RWPE2 (cell line): ENCODE results near the gene MYO5B.

Experiments
- ATAC-seq: fragments of 200-7000 bp; cut with Tn5 transposase; 3 replicates; pipeline ENCODE4 v1.9.1; 2021; ENCODE audit warnings: low read depth
- DNase-seq: peaks from one replicate; pipeline ENCODE4 v3.0.0-alpha.2; 2020; ENCODE audit warnings: low spot score
- H3K27ac ChIP-seq: fragments of 450-650 bp; 2 replicates; pipeline ENCODE4 v1.5.1; 2017; ENCODE audit warnings: mild to moderate bottlenecking; ENCODE audit not compliant: poor library complexity, severe bottlenecking
- H3K27me3 ChIP-seq: fragments of 250-450 bp; sonication (Bioruptor Pico); 2 replicates; pipeline ENCODE4 v1.5.1; 2021; ENCODE audit warnings: mild to moderate bottlenecking, moderate library complexity; ENCODE audit not compliant: insufficient read depth, poor library complexity, severe bottlenecking
- H3K36me3 ChIP-seq: fragments of 250-450 bp; sonication (Bioruptor Pico); 2 replicates; pipeline ENCODE4 v1.5.1; 2020; ENCODE audit warnings: low read depth, mild to moderate bottlenecking, moderate library complexity
- H3K4me1 ChIP-seq: fragments of 250-450 bp; sonication (Bioruptor Pico); 2 replicates; pipeline ENCODE4 v1.5.1; 2021; ENCODE audit warnings: mild to moderate bottlenecking, moderate library complexity; ENCODE audit not compliant: insufficient read depth, poor library complexity, severe bottlenecking
- H3K4me3 ChIP-seq: fragments of 250-450 bp; sonication (Bioruptor Pico); 2 replicates; pipeline ENCODE4 v1.5.1; 2021; ENCODE audit warnings: mild to moderate bottlenecking, moderate library complexity; ENCODE audit not compliant: severe bottlenecking
- H3K9me3 ChIP-seq: fragments of 250-450 bp; sonication (Bioruptor Pico); 2 replicates; pipeline ENCODE4 v1.5.1; 2021; ENCODE audit warnings: mild to moderate bottlenecking, moderate library complexity; ENCODE audit not compliant: severe bottlenecking
- TF ChIP-seq, protein P1 (sequence below): fragments of 450-650 bp; IDR thresholded peaks from one replicate; pipeline ENCODE4 v1.5.1; 2017; ENCODE audit warnings: mild to moderate bottlenecking, moderate library complexity; ENCODE audit not compliant: poor library complexity, severe bottlenecking

Gene MYO5B

DNA sequence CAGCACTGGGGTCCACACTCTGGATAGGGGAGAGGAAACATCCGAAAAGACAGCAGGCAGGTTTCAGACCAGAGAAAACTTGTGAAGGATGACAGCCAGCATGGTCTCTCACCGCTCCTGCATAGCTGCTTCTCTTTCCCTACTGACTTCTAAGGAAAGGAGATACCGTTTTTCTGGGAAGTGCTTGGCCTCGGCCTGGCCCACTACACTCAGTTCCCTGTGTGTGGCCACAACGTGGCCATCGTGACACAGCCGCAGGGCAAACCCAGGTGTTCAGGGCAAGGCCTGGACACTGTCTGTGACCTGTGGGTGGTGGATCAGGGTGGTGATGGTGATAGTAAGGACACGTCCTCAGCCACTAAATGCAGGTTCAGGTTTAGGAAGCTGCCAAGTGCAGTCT is 347.4 kb downstream of the MYO5B start:
- H3K4me3 ChIP-seq, result no peak overlapping the region
- no peaks in the 10 kb centered on the region for H3K9me3 ChIP-seq
- no peaks in the 10 kb centered on the region for H3K27me3 ChIP-seq
- peaks cover 20% of the 10 kb centered on the region for H3K4me1 ChIP-seq
- TF ChIP-seq, protein P1, sequence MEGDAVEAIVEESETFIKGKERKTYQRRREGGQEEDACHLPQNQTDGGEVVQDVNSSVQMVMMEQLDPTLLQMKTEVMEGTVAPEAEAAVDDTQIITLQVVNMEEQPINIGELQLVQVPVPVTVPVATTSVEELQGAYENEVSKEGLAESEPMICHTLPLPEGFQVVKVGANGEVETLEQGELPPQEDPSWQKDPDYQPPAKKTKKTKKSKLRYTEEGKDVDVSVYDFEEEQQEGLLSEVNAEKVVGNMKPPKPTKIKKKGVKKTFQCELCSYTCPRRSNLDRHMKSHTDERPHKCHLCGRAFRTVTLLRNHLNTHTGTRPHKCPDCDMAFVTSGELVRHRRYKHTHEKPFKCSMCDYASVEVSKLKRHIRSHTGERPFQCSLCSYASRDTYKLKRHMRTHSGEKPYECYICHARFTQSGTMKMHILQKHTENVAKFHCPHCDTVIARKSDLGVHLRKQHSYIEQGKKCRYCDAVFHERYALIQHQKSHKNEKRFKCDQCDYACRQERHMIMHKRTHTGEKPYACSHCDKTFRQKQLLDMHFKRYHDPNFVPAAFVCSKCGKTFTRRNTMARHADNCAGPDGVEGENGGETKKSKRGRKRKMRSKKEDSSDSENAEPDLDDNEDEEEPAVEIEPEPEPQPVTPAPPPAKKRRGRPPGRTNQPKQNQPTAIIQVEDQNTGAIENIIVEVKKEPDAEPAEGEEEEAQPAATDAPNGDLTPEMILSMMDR, result no peak
- no peak overlapping the region for H3K27ac ChIP-seq
- H3K36me3 ChIP-seq, result no peaks in the 10 kb centered on the region
- DNase-seq, result no peak
- no peak for ATAC-seq

DNA sequence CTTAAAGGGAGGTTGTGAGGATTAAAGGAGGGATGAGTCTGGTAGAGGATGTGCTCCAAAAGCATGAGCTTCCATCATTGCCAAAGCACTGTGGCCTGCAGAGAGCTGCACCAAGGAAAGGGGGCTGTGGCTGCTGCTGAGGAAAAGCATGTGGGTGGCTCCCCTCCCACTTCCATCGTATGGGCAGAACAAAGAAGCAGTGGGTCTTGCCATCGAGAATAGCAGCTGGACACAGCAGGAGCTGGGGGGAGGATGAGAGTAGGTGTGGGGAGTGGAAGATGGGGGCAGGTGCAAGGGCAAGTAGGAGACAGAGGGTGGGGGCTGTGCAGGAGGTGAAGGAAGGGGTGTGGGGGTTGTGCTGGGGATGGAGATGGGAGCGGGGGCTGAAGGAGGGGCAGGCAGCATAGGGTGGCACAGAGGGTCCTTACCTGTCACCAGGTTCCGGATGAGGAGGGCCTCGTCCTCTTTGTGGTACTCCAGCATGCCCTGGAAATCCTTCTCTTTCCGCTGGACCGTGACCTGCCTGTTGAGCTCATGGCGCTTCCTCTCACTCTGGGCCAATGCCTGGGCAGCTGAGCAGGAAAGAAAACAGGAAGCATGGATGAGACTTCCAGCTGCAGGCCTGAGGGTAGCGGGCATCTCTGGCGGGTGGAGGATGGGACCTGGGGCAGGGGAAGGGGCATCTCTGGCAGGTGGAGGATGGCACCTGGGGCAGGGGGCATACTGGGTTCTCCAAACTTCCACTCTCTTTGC is 348.1 kb downstream of the MYO5B start:
- Histone ChIP-seq H3K27ac (no peak overlapping the region), H3K9me3 (no peaks in the 10 kb centered on the region), H3K27me3 (no peaks in the 10 kb centered on the region), H3K4me1 (peaks cover 20% of the 10 kb centered on the region), H3K4me3 (no peak overlapping the region), H3K36me3 (no peaks in the 10 kb centered on the region)
- ATAC-seq (no peak), DNase-seq (no peak)
- TF ChIP-seq, protein P1, result no peak

DNA sequence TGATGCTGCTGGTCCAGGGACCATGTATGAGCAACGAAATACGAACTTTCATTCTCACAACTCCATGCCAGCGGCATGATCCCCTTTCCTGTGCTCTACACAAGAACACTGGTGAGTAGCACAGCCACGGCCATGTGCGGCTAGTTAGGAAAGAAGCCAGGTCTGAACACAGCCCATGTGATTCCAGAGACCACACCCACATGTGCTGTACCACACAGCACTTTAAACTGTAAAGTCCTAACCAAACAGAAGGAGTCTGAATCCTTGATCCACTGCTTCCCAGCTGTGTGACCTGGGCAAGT is 348.6 kb downstream of the MYO5B start:
- no peaks in the 10 kb centered on the region for H3K9me3 ChIP-seq
- DNase-seq (no peak), ATAC-seq (no peak)
- H3K36me3 ChIP-seq, result no peaks in the 10 kb centered on the region
- peaks cover 20% of the 10 kb centered on the region for H3K4me1 ChIP-seq
- H3K4me3 ChIP-seq, result no peak overlapping the region
- no peaks in the 10 kb centered on the region for H3K27me3 ChIP-seq
- H3K27ac ChIP-seq, result no peak overlapping the region
- TF ChIP-seq, protein P1, result no peak

DNA sequence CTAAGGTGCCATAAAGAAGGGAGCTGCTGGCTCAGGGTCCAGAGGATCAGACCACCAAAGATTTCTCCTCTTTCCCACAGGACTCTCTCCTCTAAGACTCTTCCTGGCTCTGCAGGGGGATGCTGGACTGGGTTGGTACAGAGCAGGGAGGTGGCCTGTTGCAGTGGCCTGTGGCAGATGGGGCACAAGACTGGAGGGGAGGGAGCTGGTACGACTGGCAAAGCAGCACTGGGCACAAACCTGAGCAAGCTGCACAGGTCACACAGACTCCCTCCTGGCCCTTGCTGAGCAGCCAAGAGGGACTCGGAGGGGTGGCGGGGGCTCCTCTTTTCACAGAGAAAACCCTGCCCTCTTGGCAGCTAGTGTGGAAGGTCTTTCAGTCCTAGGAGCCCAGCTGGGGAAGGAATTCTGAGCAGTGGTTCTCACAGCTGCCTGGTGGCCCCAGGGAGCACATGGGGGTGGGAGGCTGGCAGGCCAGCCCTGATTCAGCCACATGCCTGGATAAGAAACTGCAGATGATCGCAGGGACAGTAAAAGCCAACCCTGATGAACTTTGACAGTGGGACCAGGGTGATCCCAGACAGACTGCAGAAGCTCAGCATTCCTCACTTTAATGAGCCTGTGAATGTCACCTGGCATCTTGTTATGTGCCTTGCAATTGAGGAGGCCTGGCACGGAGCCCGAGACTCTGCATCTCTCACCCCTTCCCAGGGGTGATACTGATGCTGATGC is 349.2 kb downstream of the MYO5B start:
- TF ChIP-seq, protein P1, result no peak
- no peak for ATAC-seq
- peaks cover 20% of the 10 kb centered on the region for H3K4me1 ChIP-seq

DNA sequence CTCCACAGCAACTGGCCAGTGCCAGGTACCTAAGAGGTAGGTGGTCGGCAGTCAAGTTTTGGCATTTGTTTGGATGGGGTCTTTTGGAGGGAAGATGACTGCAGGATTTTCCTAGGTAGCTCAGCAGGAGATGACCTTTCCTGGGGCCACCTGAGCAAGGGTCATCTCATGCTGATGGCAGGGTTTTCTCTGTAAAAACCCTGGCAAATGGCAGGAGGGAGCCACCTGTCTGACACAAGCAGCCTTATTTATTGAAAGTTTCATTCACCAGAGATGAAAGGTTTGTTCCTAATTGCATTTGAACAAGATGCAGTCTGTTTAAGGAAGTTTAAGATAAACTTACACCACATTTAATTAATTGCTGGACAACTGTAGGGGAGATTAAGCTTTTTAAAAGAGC is 350.0 kb downstream of the MYO5B start:
- TF ChIP-seq, protein P1, result no peak
- peaks cover 14% of the 10 kb centered on the region for H3K4me1 ChIP-seq
- H3K9me3 ChIP-seq, result no peaks in the 10 kb centered on the region
- DNase-seq (no peak), ATAC-seq (no peak)
- no peak overlapping the region for H3K27ac ChIP-seq
- H3K27me3 ChIP-seq, result no peaks in the 10 kb centered on the region
- no peak overlapping the region for H3K4me3 ChIP-seq
- no peaks in the 10 kb centered on the region for H3K36me3 ChIP-seq

More for the DNA sequence above, 349.2 kb downstream of the MYO5B start:
- Histone ChIP-seq H3K9me3 (no peaks in the 10 kb centered on the region), H3K27me3 (no peaks in the 10 kb centered on the region), H3K36me3 (no peaks in the 10 kb centered on the region), H3K4me3 (no peak overlapping the region), H3K27ac (no peak overlapping the region)
- DNase-seq, result no peak
